GM23338 (cell line): ENCODE measurements around the gene PFKFB2. TPM values are rescaled to one million over a fixed set of nuclear protein-coding genes. Genes with fewer than 3 reads are reported as not detected.

Experiments
- ATAC-seq: fragments of 200-7000 bp; cut with Tn5 transposase; 3 replicates; pipeline ENCODE4 v1.9.1; 2020
- DNase-seq: peaks from one replicate; pipeline ENCODE4 v3.0.0-alpha.2; 2015; ENCODE audit warnings: low spot score
- H2AFZ ChIP-seq: fragments of 200-600 bp; sonication (generic); 2 replicates; pipeline ENCODE4 v1.8.0; 2016; ENCODE audit warnings: antibody characterized with exemption, mild to moderate bottlenecking, moderate library complexity
- H3F3A ChIP-seq: fragments of 200-600 bp; sonication (generic); replicated peaks from 2 replicates; pipeline ENCODE4 v1.8.0; 2017; ENCODE audit warnings: antibody characterized with exemption, mixed run types, low read depth
- H3K27ac ChIP-seq: fragments of 200-600 bp; sonication (generic); 2 replicates; pipeline ENCODE4 v1.6.1; 2016; ENCODE audit warnings: low read depth
- H3K27me3 ChIP-seq: fragments of 200-600 bp; sonication (generic); 2 replicates; pipeline ENCODE4 v1.8.0; 2016; ENCODE audit warnings: mild to moderate bottlenecking, mixed run types, moderate library complexity; ENCODE audit not compliant: insufficient read depth
- H3K36me3 ChIP-seq: fragments of 200-600 bp; sonication (generic); 2 replicates; pipeline ENCODE4 v1.8.0; 2016; ENCODE audit warnings: mild to moderate bottlenecking; ENCODE audit not compliant: insufficient read depth
- H3K4me1 ChIP-seq: fragments of 200-600 bp; sonication (generic); 2 replicates; pipeline ENCODE4 v1.8.0; 2016; ENCODE audit warnings: mild to moderate bottlenecking, moderate library complexity; ENCODE audit not compliant: insufficient read depth
- H3K4me2 ChIP-seq: fragments of 200-600 bp; sonication (generic); 2 replicates; pipeline ENCODE4 v1.7.1; 2017; ENCODE audit warnings: mixed run types
- H3K4me3 ChIP-seq: fragments of 200-600 bp; sonication (generic); 2 replicates; pipeline ENCODE4 v1.6.1; 2016; ENCODE audit warnings: mixed run types
- H3K79me2 ChIP-seq: fragments of 200-600 bp; sonication (generic); replicated peaks from 2 replicates; pipeline ENCODE4 v1.8.0; 2017; ENCODE audit warnings: mild to moderate bottlenecking; ENCODE audit not compliant: insufficient read depth
- H3K9me2 ChIP-seq: fragments of 200-600 bp; sonication (generic); 2 replicates; pipeline ENCODE4 v1.8.0; 2017; ENCODE audit not compliant: insufficient read depth
- H4K20me1 ChIP-seq: fragments of 200-600 bp; sonication (generic); replicated peaks from 2 replicates; pipeline ENCODE4 v1.8.0; 2017; ENCODE audit warnings: mild to moderate bottlenecking; ENCODE audit not compliant: insufficient read depth
- H3K27ac Mint-ChIP-seq: 2 replicates; pipeline ENCODE4 v1.8.0; 2020; ENCODE audit warnings: inconsistent platforms, mild to moderate bottlenecking, moderate library complexity, mixed read lengths
- H3K27me3 Mint-ChIP-seq: 3 replicates; pipeline ENCODE4 v1.8.0; 2022; ENCODE audit warnings: low read depth, mild to moderate bottlenecking, moderate library complexity, mixed read lengths, inconsistent platforms; ENCODE audit not compliant: insufficient read depth, poor library complexity
- H3K36me3 Mint-ChIP-seq: 3 replicates; pipeline ENCODE4 v1.8.0; 2021; ENCODE audit warnings: low read depth, mild to moderate bottlenecking, inconsistent platforms, moderate library complexity, mixed read lengths
- H3K4me1 Mint-ChIP-seq: 3 replicates; pipeline ENCODE4 v1.8.0; 2020; ENCODE audit warnings: mild to moderate bottlenecking, inconsistent platforms, mixed read lengths
- H3K4me3 Mint-ChIP-seq: 3 replicates; pipeline ENCODE4 v1.8.0; 2021; ENCODE audit warnings: moderate library complexity, mild to moderate bottlenecking, inconsistent platforms, mixed read lengths
- H3K9me3 Mint-ChIP-seq: 3 replicates; pipeline ENCODE4 v1.8.0; 2020; ENCODE audit warnings: moderate library complexity, mild to moderate bottlenecking, inconsistent platforms, mixed read lengths
- CREB1 ChIP-seq: fragments of 250-450 bp; sonication (Bioruptor Pico); IDR thresholded peaks from 2 replicates; pipeline ENCODE4 v1.5.0; 2020; ENCODE audit warnings: low read depth, mild to moderate bottlenecking, moderate library complexity
- CTCF ChIP-seq, 2 experiments: fragments of 200-600 bp in 1 of 2; sonication (generic) in 1 of 2; conservative IDR thresholded peaks; 2 replicates each; pipeline versions ENCODE4 v1.5.1 to v1.6.1; 2016 to 2017; ENCODE audit warnings: antibody characterized with exemption in 2 of 2, low read depth in 2 of 2, mild to moderate bottlenecking in 2 of 2, moderate library complexity in 1 of 2
- EZH2phosphoT487 ChIP-seq: fragments of 200-600 bp; sonication (generic); IDR thresholded peaks from one replicate; pipeline ENCODE4 v1.8.1; 2018; ENCODE audit warnings: antibody characterized with exemption; ENCODE audit not compliant: unreplicated experiment
- NANOG ChIP-seq: IDR thresholded peaks from 2 replicates; pipeline ENCODE4 v1.6.1; 2016; ENCODE audit warnings: antibody characterized with exemption, borderline replicate concordance
- REST ChIP-seq: IDR thresholded peaks from one replicate; pipeline ENCODE4 v1.6.1; 2018; ENCODE audit warnings: antibody characterized with exemption; ENCODE audit not compliant: unreplicated experiment
- ZNF331 ChIP-seq: fragments of 250-450 bp; sonication (Bioruptor Pico); IDR thresholded peaks from 2 replicates; pipeline ENCODE4 v1.5.0; 2020; ENCODE audit warnings: low read depth, mild to moderate bottlenecking, moderate library complexity
- ZNF462 ChIP-seq: fragments of 250-450 bp; sonication (Bioruptor Pico); IDR thresholded peaks from 2 replicates; pipeline ENCODE4 v1.5.0; 2020; ENCODE audit warnings: mild to moderate bottlenecking, moderate library complexity
- polyA plus RNA-seq: library from polyadenylated mRNA; unstranded; fragments of >200 nt; fragmentation: Nextera tagmentation; extraction: Ambion mirVana; gene quantifications from 2 replicates; pipeline ENCODE4 v1.2.1, GENCODE V29; 2016
- total RNA-seq: library from RNA; depleted of rRNA; stranded (reverse); fragments of >200 nt; shearing (Covaris generic); gene quantifications from 2 replicates; pipeline ENCODE4 v1.2.3, GENCODE V29; 2014

PFKFB2 gene
- total and polyA plus RNA-seq, 2 experiments from 2014 or later = 4.9 to 14.8 TPM

- H3K4me3 ChIP-seq = no peak overlapping the region
- DNase-seq (peak; percentile 92), ATAC-seq (peak; percentile 98)
- no peaks in the 10 kb centered on the region for H3F3A ChIP-seq
- no peaks in the 10 kb centered on the region for H3K27me3 Mint-ChIP-seq
- H3K36me3 Mint-ChIP-seq = no peaks in the 10 kb centered on the region
- H3K4me1 Mint-ChIP-seq = peaks cover 15% of the 10 kb centered on the region
- no peaks in the 10 kb centered on the region for H3K27me3 ChIP-seq
- TF ChIP-seq CREB1 (no peak), CTCF (conservative IDR thresholded peaks at IDR 0.05; ENCODE audit: low read depth in 2 of 2) (peak; percentile 62 to 82)
- H3K36me3 ChIP-seq = no peaks in the 10 kb centered on the region
- no peaks in the 10 kb centered on the region for H4K20me1 ChIP-seq
- no peak overlapping the region for H3K27ac ChIP-seq
- 0 out of 2 replicates have a peak overlapping the region, but pooled peaks have one; percentile 33 for H3K4me2 ChIP-seq
- no peaks in the 10 kb centered on the region for H3K9me3 Mint-ChIP-seq
- H3K27ac Mint-ChIP-seq = 0 out of 2 replicates have a peak overlapping the region, but pooled peaks have one; percentile 33
- H2AFZ ChIP-seq = no peak overlapping the region
- H3K9me2 ChIP-seq = no peaks in the 10 kb centered on the region
- H3K4me1 ChIP-seq = no peaks in the 10 kb centered on the region
- H3K4me3 Mint-ChIP-seq = no peak overlapping the region
- no peaks in the 10 kb centered on the region for H3K79me2 ChIP-seq
These were observed 31.7 kb downstream of the PFKFB2 start for GRCh38 chr1:207084701-207085180.

GRCh38 chr1:207085887-207086286 lies 32.8 kb downstream of the PFKFB2 start:
- Histone ChIP-seq H3K4me1 (no peaks in the 10 kb centered on the region), H3F3A (no peaks in the 10 kb centered on the region), H3K4me2 (no peak overlapping the region), H3K27ac (no peak overlapping the region), H4K20me1 (no peaks in the 10 kb centered on the region), H3K27me3 (no peaks in the 10 kb centered on the region), H3K9me2 (no peaks in the 10 kb centered on the region), H3K4me3 (no peak overlapping the region), H3K79me2 (no peaks in the 10 kb centered on the region), H2AFZ (peak overlapping the region; percentile 70), H3K36me3 (no peaks in the 10 kb centered on the region)
- H3K27ac Mint-ChIP-seq = no peak overlapping the region
- no peaks in the 10 kb centered on the region for H3K36me3 Mint-ChIP-seq
- H3K4me1 Mint-ChIP-seq = peaks cover 15% of the 10 kb centered on the region
- ATAC-seq = peak; percentile 56
- no peaks in the 10 kb centered on the region for H3K9me3 Mint-ChIP-seq
- H3K27me3 Mint-ChIP-seq = no peaks in the 10 kb centered on the region
- no peak overlapping the region for H3K4me3 Mint-ChIP-seq
- DNase-seq = peak; percentile 17
- TF ChIP-seq NANOG (no peak), ZNF331 (CRISPR knock-in tag) (no peak), ZNF462 (CRISPR knock-in tag) (no peak), REST (no peak), EZH2phosphoT487 (no peak), CTCF (conservative IDR thresholded peaks at IDR 0.05; ENCODE audit: low read depth in 2 of 2) (no peak)
